SJSA1 (cell line): ENCODE measurements around the gene ATP10A. TPM values are rescaled to one million over a fixed set of nuclear protein-coding genes. Genes with fewer than 3 reads are reported as not detected.
"Not testable (repeated sequence)": the region's sequence is repeated elsewhere in the genome, so short reads cannot be mapped to it uniquely, and the experiment has no call there.

Source experiments
- DNase-seq, 2 experiments: peaks; one replicate each; pipeline ENCODE4 v3.0.0-alpha.2; 2015 to 2020; ENCODE audit warnings: low spot score in 2 of 2, low read depth in 1 of 2
- H3K27ac ChIP-seq: fragments of 250-450 bp; sonication (Bioruptor Pico); 2 replicates; pipeline ENCODE4 v1.5.1; 2020; ENCODE audit warnings: mild to moderate bottlenecking, moderate library complexity
- H3K27me3 ChIP-seq: fragments of 250-450 bp; sonication (Bioruptor Pico); replicated peaks from 2 replicates; pipeline ENCODE4 v1.5.1; 2020; ENCODE audit warnings: mild to moderate bottlenecking, moderate library complexity
- H3K36me3 ChIP-seq: fragments of 250-450 bp; sonication (Bioruptor Pico); 2 replicates; pipeline ENCODE4 v1.5.1; 2020; ENCODE audit warnings: mild to moderate bottlenecking
- H3K4me1 ChIP-seq: fragments of 250-450 bp; sonication (Bioruptor Pico); replicated peaks from 2 replicates; pipeline ENCODE4 v1.6.1; 2021; ENCODE audit warnings: mild to moderate bottlenecking
- H3K4me3 ChIP-seq: fragments of 250-450 bp; sonication (Bioruptor Pico); 2 replicates; pipeline ENCODE4 v1.5.1; 2020; ENCODE audit warnings: mild to moderate bottlenecking
- H3K9me3 ChIP-seq: fragments of 250-450 bp; sonication (Bioruptor Pico); replicated peaks from 2 replicates; pipeline ENCODE4 v1.5.1; 2020; ENCODE audit warnings: mild to moderate bottlenecking
- total RNA-seq: library from RNA; depleted of rRNA; stranded (reverse); fragments of >200 nt; shearing (Covaris generic); gene quantifications from 2 replicates; pipeline ENCODE4 v1.2.3, GENCODE V29; 2014

Gene ATP10A
- total RNA-seq, 1 experiment from 2014 or later, result 31.3 TPM

- peaks cover 75% of the 10 kb centered on the region for H3K4me1 ChIP-seq
- H3K4me3 ChIP-seq, result no peak overlapping the region
- DNase-seq, result peak; percentile 96 to 98
- H3K36me3 ChIP-seq, result peaks cover 10% of the 10 kb centered on the region
- no peaks in the 10 kb centered on the region for H3K9me3 ChIP-seq
- peak overlapping the region; percentile 94 for H3K27ac ChIP-seq
- no peaks in the 10 kb centered on the region for H3K27me3 ChIP-seq
Observed at GRCh38 chr15:25784876-25785640, 78.1 kb downstream of the ATP10A start.

GRCh38 chr15:25783607-25784540 is 79.3 kb downstream of the ATP10A start:
- peak; percentile 88 to 90 for DNase-seq
- Histone ChIP-seq H3K27me3 (no peaks in the 10 kb centered on the region), H3K9me3 (no peaks in the 10 kb centered on the region), H3K4me3 (no peak overlapping the region), H3K36me3 (peaks cover 11% of the 10 kb centered on the region), H3K4me1 (peaks cover 64% of the 10 kb centered on the region), H3K27ac (peak overlapping the region; percentile 94)

- Histone ChIP-seq H3K9me3 (no peaks in the 10 kb centered on the region), H3K27ac (peak overlapping the region; percentile 94), H3K27me3 (no peaks in the 10 kb centered on the region), H3K4me3 (no peak overlapping the region), H3K4me1 (peaks cover 60% of the 10 kb centered on the region), H3K36me3 (peaks cover 11% of the 10 kb centered on the region)
- no peak for DNase-seq
Observed at GRCh38 chr15:25783134-25783533, 80.0 kb downstream of the ATP10A start.

- Histone ChIP-seq H3K4me3 (no peak overlapping the region), H3K4me1 (peaks cover 54% of the 10 kb centered on the region), H3K9me3 (no peaks in the 10 kb centered on the region), H3K36me3 (peaks cover 20% of the 10 kb centered on the region), H3K27me3 (no peaks in the 10 kb centered on the region), H3K27ac (no peak overlapping the region)
- DNase-seq, result no peak
Observed at GRCh38 chr15:25780479-25781255, 82.5 kb downstream of the ATP10A start.

DNA sequence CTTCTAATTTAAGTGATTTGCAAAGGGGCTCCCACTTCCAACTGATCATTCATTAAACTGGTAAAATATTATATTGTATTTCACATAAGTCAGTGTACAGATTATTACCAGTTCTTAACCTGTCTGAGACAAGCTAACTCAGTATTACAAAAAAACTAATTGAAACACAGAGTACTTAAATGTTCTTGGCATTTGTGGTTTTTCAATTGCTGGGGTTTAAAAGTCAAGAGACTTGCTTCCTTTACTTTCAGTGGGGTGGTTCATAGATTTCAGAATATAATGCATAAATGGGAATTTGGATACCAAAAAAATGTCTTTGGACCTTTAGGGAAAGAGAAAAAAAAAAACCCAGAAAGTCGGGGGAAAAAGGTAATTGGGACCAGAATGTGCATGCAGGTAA is 85.0 kb downstream of the ATP10A start:
- H3K27ac ChIP-seq, result no peak overlapping the region

DNA sequence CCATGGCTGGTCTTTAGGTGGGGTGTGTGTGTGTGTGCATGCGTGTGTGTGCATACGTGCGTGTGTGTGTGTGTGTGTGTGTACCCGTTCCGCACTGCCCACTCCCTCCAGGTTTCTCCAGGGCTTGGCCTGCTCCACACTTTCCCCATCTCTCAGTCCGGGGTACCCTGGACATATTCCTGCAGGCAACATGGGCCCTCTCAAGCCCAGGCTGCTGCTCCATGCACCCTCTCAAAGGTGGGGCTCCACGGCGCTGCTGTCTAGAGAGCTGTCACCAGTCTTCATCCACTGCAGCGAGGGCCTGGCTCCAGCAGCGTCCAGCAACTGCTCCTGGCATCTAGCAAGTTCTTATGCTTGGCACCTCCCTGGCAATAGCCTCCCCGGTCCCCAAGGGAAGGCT is 86.1 kb downstream of the ATP10A start:
- H3K9me3 ChIP-seq, result no peaks in the 10 kb centered on the region
- no peak for DNase-seq
- no peak overlapping the region; the same call in 1 of the 2 replicates for H3K27ac ChIP-seq
- H3K36me3 ChIP-seq, result peaks cover 26% of the 10 kb centered on the region
- no peaks in the 10 kb centered on the region for H3K27me3 ChIP-seq
- no peak overlapping the region for H3K4me3 ChIP-seq
- peaks cover 38% of the 10 kb centered on the region for H3K4me1 ChIP-seq

More for the DNA sequence above, 85.0 kb downstream of the ATP10A start:
- no peak overlapping the region for H3K4me3 ChIP-seq
- H3K27me3 ChIP-seq, result no peaks in the 10 kb centered on the region
- peaks cover 21% of the 10 kb centered on the region for H3K36me3 ChIP-seq
- no peak for DNase-seq
- H3K4me1 ChIP-seq, result peaks cover 45% of the 10 kb centered on the region
- no peaks in the 10 kb centered on the region for H3K9me3 ChIP-seq

DNA sequence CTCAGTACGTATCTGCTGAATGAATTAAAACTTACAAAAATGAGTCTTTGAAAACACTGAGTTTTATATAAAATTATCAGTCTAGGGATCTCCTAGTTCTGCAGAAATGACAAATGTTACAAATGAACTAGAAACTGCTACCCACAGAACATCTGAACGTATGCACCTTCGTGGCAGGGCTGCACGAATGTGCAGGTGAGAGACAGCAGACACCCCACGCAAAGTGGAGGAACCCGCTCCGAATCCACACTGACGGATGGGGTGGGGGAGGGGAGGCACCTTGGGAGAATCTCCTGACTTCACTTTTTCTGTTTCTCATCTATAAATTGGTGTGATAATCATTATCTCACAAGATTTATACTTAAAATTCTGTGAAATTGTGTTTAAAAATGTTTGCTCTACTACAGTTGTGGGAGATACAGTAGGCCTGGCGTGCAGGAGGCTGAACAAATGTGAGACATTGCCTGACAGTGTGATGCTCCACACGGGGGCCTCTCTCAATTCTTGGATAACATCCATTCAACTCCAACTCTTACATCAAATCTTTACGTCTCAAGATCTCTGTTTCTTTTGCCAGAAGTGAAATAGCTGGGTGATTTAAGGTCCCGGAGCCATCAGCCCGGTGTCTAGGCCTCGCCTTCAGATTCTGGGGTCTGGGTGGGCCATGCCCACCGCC is 86.9 kb downstream of the ATP10A start:
- peaks cover 46% of the 10 kb centered on the region for H3K4me1 ChIP-seq
- no peaks in the 10 kb centered on the region for H3K27me3 ChIP-seq
- no peaks in the 10 kb centered on the region for H3K9me3 ChIP-seq
- H3K27ac ChIP-seq, result peak overlapping the region; percentile 88
- H3K36me3 ChIP-seq, result peaks cover 26% of the 10 kb centered on the region
- no peak for DNase-seq
- no peak overlapping the region for H3K4me3 ChIP-seq

DNA sequence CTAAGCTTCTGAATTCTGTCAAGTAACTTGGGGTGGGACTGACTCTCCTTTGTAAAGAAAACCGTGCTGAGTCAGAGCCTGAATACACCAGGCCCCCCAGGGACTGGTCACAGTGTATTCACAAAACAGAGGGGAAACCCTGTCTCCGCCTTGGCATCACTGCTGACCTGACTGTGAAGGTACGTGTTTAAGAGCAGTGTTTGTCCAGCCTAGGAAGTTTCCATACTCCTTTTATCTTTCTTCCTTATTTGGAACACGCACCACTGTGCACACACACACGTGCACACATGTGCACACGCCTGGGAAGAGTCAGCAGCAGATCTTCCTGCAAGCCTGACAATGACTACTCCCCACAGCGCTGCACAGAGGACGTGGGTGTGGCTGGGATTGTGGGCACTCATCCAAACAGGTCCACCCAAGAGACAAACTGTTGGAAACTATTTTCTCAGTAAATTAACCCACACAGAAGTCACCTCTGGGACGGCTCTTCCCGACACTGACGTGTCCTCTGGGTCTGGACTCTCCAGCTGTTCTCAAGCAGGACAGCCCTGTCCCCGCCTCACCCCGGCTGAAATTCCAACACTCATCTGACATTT is 87.7 kb downstream of the ATP10A start:
- no peak overlapping the region for H3K4me3 ChIP-seq
- H3K36me3 ChIP-seq, result peaks cover 24% of the 10 kb centered on the region
- DNase-seq, result peak; percentile 93 to 97
- H3K27me3 ChIP-seq, result no peaks in the 10 kb centered on the region
- peak overlapping the region; percentile 88 for H3K27ac ChIP-seq
- H3K9me3 ChIP-seq, result no peaks in the 10 kb centered on the region
- H3K4me1 ChIP-seq, result peaks cover 54% of the 10 kb centered on the region

DNA sequence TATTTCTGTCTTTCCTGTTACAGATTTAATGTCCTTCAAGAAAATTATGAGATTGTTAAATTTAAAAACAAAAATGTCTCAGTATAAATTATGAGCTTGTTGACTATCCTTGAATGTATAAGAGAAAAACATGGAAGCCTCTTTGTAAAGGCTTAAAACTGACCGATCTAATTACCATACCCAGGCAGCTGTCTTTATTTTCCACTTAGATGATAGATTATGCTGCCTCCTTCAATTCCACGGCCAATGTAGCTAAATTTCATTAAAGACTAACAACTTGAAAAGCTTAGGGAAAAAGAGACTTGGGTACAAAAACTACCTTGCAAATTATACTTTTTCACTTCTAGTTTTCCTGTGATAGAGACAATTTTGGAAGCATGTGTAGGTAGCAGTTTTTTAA is 88.3 kb downstream of the ATP10A start:
- peaks cover 54% of the 10 kb centered on the region for H3K4me1 ChIP-seq
- peaks cover 20% of the 10 kb centered on the region for H3K36me3 ChIP-seq
- DNase-seq, result no peak
- no peak overlapping the region for H3K4me3 ChIP-seq
- peak overlapping the region; percentile 88 for H3K27ac ChIP-seq
- H3K27me3 ChIP-seq, result no peaks in the 10 kb centered on the region
- H3K9me3 ChIP-seq, result no peaks in the 10 kb centered on the region

DNA sequence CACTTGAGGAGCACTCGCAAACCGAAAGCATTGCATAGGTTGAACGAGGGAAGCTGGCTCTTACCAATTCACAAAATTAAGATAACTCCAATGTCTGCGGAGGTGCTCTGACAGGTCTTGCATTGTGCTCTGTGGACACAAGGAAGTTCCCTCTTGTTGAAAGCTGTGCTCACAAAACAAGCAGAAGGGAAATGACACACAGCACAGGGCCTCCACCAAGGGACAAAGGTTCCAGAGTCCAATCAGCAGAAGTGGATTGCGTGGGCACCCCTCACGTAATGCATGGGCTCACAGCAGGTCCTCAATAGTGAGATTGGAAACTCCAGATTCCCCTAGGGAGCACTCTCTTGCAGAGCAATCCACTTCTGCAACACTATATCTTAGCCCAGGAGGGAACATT is 89.9 kb downstream of the ATP10A start:
- Histone ChIP-seq H3K4me1 (peaks cover 50% of the 10 kb centered on the region), H3K9me3 (no peaks in the 10 kb centered on the region), H3K27me3 (no peaks in the 10 kb centered on the region), H3K4me3 (no peak overlapping the region), H3K36me3 (peaks cover 20% of the 10 kb centered on the region), H3K27ac (no peak overlapping the region)
- no peak for DNase-seq

GRCh38 chr15:25772500-25772899 is 90.6 kb downstream of the ATP10A start:
- H3K36me3 ChIP-seq, result peaks cover 20% of the 10 kb centered on the region
- H3K4me1 ChIP-seq, result peaks cover 50% of the 10 kb centered on the region
- H3K9me3 ChIP-seq, result no peaks in the 10 kb centered on the region
- DNase-seq, result peak in 1 of 2 experiments; percentile 22
- H3K27me3 ChIP-seq, result no peaks in the 10 kb centered on the region
- H3K27ac ChIP-seq, result no peak overlapping the region
- no peak overlapping the region for H3K4me3 ChIP-seq

- DNase-seq, result peak in 1 of 2 experiments; percentile 16
- H3K27ac ChIP-seq, result peak overlapping the region; percentile 22; the same call in 1 of the 2 replicates
- H3K4me1 ChIP-seq, result peaks cover 44% of the 10 kb centered on the region
- not testable (repeated sequence) for H3K4me3 ChIP-seq, H3K9me3 ChIP-seq, H3K27me3 ChIP-seq
- H3K36me3 ChIP-seq, result peaks cover 17% of the 10 kb centered on the region
Observed at GRCh38 chr15:25771736-25772135, 91.4 kb downstream of the ATP10A start.

DNA sequence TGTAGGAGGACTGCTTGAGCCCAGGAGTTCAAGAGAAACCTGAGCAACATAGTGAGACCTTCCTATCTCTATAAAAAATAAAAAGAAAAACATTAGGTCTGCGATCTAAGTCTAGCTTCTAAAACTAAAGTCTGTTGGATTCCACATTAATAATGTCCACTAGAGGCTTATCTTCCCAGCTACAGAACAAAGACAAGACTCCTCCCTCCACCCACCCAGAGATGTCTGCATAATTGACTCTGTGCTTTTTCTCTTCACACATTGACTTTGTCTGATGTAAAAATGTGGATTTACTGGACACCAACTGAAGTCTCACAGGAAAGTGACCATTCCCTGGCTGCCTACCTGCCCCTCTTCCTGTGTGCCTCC is 91.8 kb downstream of the ATP10A start:
- peak in 1 of 2 experiments; percentile 46 for DNase-seq
- H3K27ac ChIP-seq, result peak overlapping the region; percentile 22
- no peaks in the 10 kb centered on the region for H3K27me3 ChIP-seq
- H3K36me3 ChIP-seq, result peaks cover 14% of the 10 kb centered on the region
- H3K9me3 ChIP-seq, result no peaks in the 10 kb centered on the region
- peaks cover 39% of the 10 kb centered on the region for H3K4me1 ChIP-seq
- no peak overlapping the region for H3K4me3 ChIP-seq
